Measurements from ENCODE around the gene DCAF12. TPM values are rescaled to one million over a fixed set of nuclear protein-coding genes. Genes with fewer than 3 reads are reported as not detected.
"Not testable (repeated sequence)": the region's sequence is repeated elsewhere in the genome, so short reads cannot be mapped to it uniquely, and the experiment has no call there.

Gene DCAF12
- total and polyA plus RNA-seq, 10 donors = 5.6 to 107 (median 38.4) TPM

GRCh38 chr9:34143116-34143515 is 16.6 kb upstream of the DCAF12 start:
- TF ChIP-seq CTCF (IDR thresholded peaks at IDR 0.05 in 8 of 11, conservative IDR thresholded peaks at IDR 0.05 in 3 of 11) = no peak
- no peak for TF ChIP-seq POLR2A (IDR thresholded peaks at IDR 0.05)
- no peak for TF ChIP-seq POLR2AphosphoS5 (IDR thresholded peaks at IDR 0.05)
- Histone ChIP-seq H3K4me3 (no peak overlapping the region), H3K36me3 (no peaks in the 10 kb centered on the region), H3K4me1 (peaks cover 0 to 11% (median 3%) of the 10 kb centered on the region in 6 donors), H3K27me3 (replicated peaks in 1 of 7) (peaks cover 0 to 47% (median 0%) of the 10 kb centered on the region in 7 donors), H3K9me3 (no peaks in the 10 kb centered on the region), H3K27ac (no peak overlapping the region)
- 37 to 49% (median 42%) methylated on average over 2 of the region's 2 CpGs for WGBS, 5 donors
- DNase-seq = no peak
- intact Hi-C loops (cut with DNase I; ENCODE audit: low total_unique reads) = no loop called here

GRCh38 chr9:34140853-34141252 is 14.4 kb upstream of the DCAF12 start:
- no peak for TF ChIP-seq POLR2AphosphoS5 (IDR thresholded peaks at IDR 0.05)
- TF ChIP-seq CTCF (IDR thresholded peaks at IDR 0.05 in 8 of 11, conservative IDR thresholded peaks at IDR 0.05 in 3 of 11) = no peak
- no peak for TF ChIP-seq POLR2A (IDR thresholded peaks at IDR 0.05)
- Histone ChIP-seq H3K4me1 (peaks cover 0 to 11% (median 3%) of the 10 kb centered on the region in 6 donors), H3K36me3 (no peaks in the 10 kb centered on the region), H3K27ac (no peak overlapping the region), H3K27me3 (replicated peaks in 1 of 7) (peaks cover 0 to 35% (median 0%) of the 10 kb centered on the region in 7 donors), H3K9me3 (no peaks in the 10 kb centered on the region), H3K4me3 (no peak overlapping the region)
- intact Hi-C loops (cut with DNase I; ENCODE audit: low total_unique reads) = no loop called here
- WGBS, 5 donors = 65 to 75% (median 74%) methylated on average over 2 of the region's 2 CpGs
- no peak for DNase-seq

GRCh38 chr9:34139477-34140146 is 13.1 kb upstream of the DCAF12 start:
- Histone ChIP-seq H3K27ac (no peak overlapping the region), H3K36me3 (no peaks in the 10 kb centered on the region), H3K9me3 (no peaks in the 10 kb centered on the region), H3K4me1 (peaks cover 0 to 11% (median 3%) of the 10 kb centered on the region in 6 donors), H3K27me3 (replicated peaks in 1 of 7) (peaks cover 0 to 35% (median 0%) of the 10 kb centered on the region in 7 donors), H3K4me3 (no peak overlapping the region)
- no peak for DNase-seq
- intact Hi-C loops (cut with DNase I; ENCODE audit: low total_unique reads) = no loop called here
- 70 to 86% (median 80%) methylated on average over 5 of the region's 5 CpGs for WGBS, 5 donors
- peak in 3 of 11 experiments; percentile 14 to 19 (median 18) for TF ChIP-seq CTCF (IDR thresholded peaks at IDR 0.05 in 8 of 11, conservative IDR thresholded peaks at IDR 0.05 in 3 of 11)
- peak in 1 of 3 donors; percentile 26 for TF ChIP-seq POLR2AphosphoS5 (IDR thresholded peaks at IDR 0.05)
- TF ChIP-seq POLR2A (IDR thresholded peaks at IDR 0.05) = no peak

- 50 to 78% (median 52%) methylated on average over 1 of the region's 1 CpG; no CpG with 5 or more reads in 1 of the 5 donors for WGBS, 5 donors
- Histone ChIP-seq H3K4me1 (peaks cover 0 to 11% (median 3%) of the 10 kb centered on the region in 6 donors), H3K27me3 (replicated peaks in 1 of 7) (peaks cover 0 to 44% (median 0%) of the 10 kb centered on the region in 7 donors)
- H3K27ac ChIP-seq; H3K4me3 ChIP-seq; intact Hi-C loops (cut with DNase I; ENCODE audit: low total_unique reads); H3K36me3 ChIP-seq; H3K9me3 ChIP-seq; DNase-seq: not testable (repeated sequence)
These were observed 12.1 kb upstream of the DCAF12 start for GRCh38 chr9:34138644-34139043.
